GM21390 (cell line): ENCODE measurements around the gene NVL.

ENCODE experiments used
- ATAC-seq: cut with Tn5 transposase; IDR thresholded peaks from one replicate; pipeline ENCODE4 v1.9.1; 2021; ENCODE audit not compliant: unreplicated experiment

Gene NVL

DNA sequence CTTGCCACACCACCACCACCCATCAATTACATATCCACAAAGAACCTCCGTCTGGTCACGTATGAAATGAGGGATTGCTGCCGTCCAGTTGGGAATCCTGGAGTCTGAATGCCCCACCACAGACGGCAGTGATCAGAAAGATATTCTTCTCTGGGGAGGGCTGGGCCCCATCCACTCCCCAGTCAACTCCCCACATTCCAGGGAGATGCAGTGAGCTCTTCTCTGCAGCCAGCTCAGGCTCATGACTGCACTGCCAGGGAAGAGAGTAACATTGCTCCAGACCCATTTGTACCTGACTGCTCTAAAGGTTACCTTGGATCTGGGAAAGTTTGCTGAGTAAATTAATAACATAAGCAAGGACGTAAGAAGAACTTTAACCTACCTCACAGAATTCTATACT, 128.6 kb downstream of the NVL start:
- no peak for ATAC-seq

DNA sequence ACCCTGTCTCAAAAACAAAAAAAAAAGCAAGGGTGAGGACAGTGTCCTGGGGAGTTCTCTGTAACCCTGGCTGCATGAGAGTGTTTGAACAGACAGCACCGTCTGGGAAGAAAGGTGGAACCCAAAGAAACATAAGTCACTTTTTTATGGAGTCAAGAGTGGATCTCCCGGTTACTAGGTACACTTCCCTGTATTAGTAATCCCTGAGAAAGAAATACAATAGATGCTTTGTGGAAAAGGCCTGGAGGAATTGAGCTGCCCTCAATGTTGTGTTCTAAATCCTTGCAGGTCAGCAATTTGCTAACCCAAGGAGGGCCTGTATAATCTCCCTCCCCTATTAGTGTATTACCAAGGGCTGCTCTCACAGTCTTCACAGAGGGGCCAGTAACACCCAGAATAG, 130.3 kb downstream of the NVL start:
- no peak for ATAC-seq

- ATAC-seq: no peak
Measured at GRCh38 chr1:224198572-224198971, 131.4 kb downstream of the NVL start.

DNA sequence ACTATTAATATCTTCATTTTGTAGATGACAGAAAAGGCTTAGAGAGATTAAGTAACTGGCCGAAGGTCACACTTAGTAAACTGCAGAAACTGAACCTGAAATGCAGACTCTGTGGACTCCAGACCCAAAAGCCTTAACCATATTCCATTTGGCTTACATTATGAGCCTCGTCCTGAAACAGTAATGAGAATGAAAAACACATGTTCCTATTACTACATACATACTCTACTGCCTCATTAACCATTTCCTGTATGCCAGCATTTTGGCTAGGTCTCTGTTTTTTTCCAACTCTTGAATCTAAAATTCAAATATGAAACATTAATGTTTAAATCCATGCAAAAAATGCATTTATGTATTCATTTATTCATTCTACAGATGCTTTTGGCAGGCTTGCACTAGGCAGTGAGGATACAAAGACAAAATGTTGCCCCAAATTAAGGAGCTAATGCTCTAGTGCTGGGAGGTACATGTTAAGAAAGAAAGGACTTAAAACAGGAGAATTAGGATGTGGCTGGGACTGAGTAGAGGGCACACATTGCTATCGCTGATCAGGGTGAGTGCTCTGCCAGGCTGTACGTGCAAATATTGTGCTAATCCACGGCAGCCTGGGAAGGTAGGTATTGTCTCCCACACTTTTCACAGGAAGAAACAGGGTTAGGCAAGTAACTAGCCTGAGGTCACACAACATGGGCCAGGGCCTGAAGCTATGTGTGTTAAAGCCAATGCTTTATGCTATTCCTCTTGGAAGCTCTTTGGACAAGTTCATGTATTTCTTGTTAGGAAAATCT, 133.0 kb downstream of the NVL start:
- ATAC-seq: no peak

GRCh38 chr1:224193319-224193966, 136.5 kb downstream of the NVL start:
- ATAC-seq: no peak

GRCh38 chr1:224192082-224192788, 137.7 kb downstream of the NVL start:
- ATAC-seq: peak; percentile 48

DNA sequence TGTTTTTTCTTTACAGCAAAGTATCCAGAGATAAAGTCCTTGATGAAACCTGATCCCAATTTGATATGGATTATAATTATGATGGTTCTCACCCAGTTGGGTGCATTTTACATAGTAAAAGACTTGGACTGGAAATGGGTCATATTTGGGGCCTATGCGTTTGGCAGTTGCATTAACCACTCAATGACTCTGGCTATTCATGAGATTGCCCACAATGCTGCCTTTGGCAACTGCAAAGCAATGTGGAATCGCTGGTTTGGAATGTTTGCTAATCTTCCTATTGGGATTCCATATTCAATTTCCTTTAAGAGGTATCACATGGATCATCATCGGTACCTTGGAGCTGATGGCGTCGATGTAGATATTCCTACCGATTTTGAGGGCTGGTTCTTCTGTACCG, 140.4 kb downstream of the NVL start:
- ATAC-seq: no peak

GRCh38 chr1:224188286-224188685, 141.7 kb downstream of the NVL start:
- ATAC-seq: no peak

- ATAC-seq: no peak
Measured at GRCh38 chr1:224185208-224185607, 144.8 kb downstream of the NVL start.

- ATAC-seq: peak; percentile 51
Measured at GRCh38 chr1:224183591-224184312, 146.2 kb downstream of the NVL start.

GRCh38 chr1:224182866-224183590, 146.9 kb downstream of the NVL start, which contains the start of gene DEGS1:
TSS of gene DEGS1 (plus strand) at chr1:224183240. CDS start at chr1:224183337, 97 bp downstream.
- ATAC-seq: peak; percentile 64

DNA sequence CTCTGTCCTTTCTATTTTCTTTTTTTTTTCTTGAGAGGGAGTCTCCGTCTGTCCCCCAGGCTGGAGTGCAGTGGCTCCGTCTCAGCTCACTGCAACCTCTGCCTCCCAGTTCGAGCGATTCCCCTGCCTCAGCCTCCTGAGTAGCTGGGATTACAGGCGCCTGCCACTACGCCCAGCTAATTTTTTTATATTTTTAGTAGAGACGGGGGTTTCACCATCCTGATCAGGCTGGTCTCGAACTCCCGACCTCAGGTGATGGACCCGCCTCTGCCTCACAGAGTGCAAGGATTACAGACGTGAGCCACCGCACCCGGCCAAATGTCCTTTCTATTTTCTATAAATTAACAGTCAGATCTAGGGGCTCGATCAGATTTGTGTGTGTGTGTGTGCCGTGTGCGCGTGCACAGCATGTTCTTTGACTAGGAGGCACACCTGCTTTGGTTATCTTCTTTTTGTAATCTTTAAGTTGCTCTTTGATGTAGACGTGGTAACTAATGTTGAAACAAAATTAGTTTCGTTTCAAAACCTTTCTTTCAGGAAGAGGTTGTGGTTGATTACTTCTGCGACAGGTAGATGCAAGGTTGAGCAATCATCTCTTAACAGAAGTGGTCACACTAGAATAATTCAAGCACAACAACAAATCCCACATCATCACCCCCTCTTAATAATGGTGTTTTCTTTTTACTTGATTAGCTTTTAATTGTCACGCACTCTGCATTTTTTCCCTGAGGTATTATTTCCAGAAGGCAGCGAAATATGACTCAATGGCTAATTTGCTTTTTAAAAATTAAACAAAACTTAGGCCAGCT, 147.7 kb downstream of the NVL start:
- peak; percentile 44 for ATAC-seq

GRCh38 chr1:224181453-224181810, 148.5 kb downstream of the NVL start:
- no peak for ATAC-seq

GRCh38 chr1:224180783-224181452, 149.1 kb downstream of the NVL start:
- no peak for ATAC-seq

DNA sequence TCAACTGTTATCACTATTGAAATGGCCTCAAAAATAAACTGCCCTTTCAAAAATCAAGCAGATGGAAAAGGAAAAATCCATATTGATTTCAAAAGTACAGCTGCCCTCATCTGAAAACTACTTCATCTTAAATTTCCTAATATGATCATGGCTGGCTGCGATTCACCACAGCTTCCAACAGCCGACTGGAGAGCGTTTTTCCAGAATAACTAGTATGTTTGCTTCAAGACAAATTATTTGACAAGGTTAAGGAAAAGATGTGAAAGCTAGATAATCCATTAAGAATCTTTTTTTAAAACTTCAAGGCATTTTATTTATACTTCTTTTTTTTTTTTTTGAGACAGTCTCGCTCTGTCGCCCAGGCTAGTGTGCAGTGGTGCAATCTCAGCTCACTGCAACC, 151.1 kb downstream of the NVL start:
- ATAC-seq: no peak

GRCh38 chr1:224177356-224177999, 152.5 kb downstream of the NVL start:
- ATAC-seq: no peak
